SK-N-DZ (cell line): ENCODE data around the gene PRDM8.
A peak's percentile ranks its signal among the peaks of the same experiment; 100 is the strongest.

Source experiments
- DNase-seq: peaks from one replicate; pipeline ENCODE4 v3.0.0-alpha.2; 2015; ENCODE audit warnings: low spot score

PRDM8 gene

GRCh38 chr4:80199947-80200346 is 2.6 kb downstream of the PRDM8 start:
- no peak for DNase-seq

DNA sequence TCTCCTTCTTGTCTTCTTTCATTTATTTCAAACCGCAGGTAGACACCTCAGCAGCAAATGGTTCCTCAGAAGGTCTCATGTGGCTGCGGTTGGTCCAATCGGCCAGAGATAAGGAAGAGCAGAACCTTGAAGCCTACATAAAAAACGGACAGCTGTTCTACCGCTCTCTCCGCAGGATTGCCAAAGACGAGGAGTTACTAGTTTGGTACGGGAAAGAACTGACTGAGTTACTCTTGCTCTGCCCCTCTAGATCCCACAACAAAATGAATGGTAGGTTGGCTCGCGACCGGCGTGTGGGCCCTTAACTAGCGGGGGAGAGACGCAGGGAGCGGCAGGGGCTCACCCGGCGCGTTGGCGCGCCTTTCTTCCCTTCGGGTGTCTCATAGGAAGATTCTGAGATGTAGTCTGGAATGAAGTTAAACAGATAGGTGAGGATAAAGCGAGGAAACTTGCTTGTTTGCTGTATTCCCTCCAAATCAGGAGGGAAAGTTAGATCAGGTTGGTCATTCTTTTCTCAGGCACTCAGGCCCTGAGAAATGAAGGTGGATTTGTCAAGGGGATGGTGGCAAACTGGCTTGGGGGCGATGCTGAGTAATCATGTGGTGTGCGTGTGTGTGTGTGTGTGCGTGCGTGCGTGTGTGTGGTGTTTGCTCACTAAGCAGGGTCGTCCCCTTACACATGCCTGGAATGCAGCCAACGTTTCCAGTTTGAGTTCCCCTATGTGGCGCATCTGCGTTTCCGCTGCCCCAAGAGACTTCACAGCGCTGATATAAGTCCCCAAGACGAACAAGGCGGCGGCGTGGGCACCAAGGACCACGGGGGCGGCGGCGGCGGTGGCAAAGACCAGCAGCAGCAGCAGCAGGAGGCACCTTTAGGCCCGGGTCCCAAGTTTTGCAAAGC is 4.2 kb downstream of the PRDM8 start:
- DNase-seq, result no peak

- DNase-seq, result no peak
Measured at GRCh38 chr4:80202190-80202711, 4.9 kb downstream of the PRDM8 start.

DNA sequence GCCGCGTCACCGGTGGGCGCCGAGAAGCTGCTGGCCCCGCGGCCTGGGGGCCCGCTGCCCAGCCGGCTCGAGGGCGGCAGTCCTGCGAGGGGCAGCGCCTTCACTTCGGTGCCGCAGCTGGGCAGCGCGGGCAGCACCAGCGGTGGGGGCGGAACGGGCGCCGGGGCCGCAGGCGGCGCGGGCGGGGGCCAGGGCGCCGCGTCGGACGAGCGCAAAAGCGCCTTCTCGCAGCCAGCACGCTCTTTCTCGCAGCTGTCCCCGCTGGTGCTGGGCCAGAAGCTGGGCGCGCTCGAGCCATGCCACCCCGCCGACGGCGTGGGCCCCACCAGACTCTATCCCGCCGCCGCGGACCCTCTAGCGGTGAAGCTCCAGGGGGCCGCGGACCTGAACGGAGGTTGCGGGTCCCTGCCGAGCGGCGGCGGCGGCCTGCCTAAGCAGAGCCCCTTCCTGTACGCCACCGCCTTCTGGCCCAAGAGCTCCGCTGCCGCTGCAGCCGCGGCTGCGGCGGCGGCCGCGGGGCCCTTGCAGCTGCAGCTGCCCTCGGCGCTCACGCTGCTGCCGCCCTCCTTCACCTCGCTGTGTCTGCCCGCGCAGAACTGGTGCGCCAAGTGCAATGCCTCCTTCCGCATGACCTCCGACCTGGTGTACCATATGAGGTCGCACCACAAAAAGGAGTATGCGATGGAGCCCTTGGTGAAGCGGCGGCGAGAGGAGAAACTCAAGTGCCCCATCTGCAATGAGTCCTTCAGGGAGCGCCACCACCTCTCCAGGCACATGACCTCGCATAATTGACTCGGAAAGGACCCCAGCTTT is 5.6 kb downstream of the PRDM8 start:
- no peak for DNase-seq

- DNase-seq, result no peak
Measured at GRCh38 chr4:80204433-80205011, 7.2 kb downstream of the PRDM8 start.

GRCh38 chr4:80206111-80206510 is 8.8 kb downstream of the PRDM8 start:
- no peak for DNase-seq

GRCh38 chr4:80206521-80207171 is 9.3 kb downstream of the PRDM8 start:
- DNase-seq, result no peak

DNA sequence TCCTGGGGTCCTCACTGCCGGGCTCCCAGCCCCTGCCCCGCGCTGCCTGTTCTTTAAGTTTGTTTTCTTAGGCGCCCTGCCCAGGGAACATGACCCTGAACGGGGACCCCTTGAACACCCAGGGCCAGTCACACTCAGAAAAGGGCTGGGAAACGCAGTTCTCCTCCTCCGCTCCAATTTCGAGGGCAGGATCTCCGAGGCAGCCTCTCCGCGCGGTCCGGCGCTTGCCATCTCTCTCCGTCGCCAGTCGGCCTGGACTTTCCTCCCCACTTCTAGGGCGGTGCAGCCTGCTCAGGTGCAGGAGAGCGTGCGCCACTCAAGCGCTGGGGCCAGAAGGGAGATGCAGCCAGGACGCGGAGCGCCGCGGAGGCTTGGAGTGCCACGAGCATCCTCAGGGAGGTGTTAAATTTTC is 9.9 kb downstream of the PRDM8 start:
- DNase-seq, result no peak

GRCh38 chr4:80207664-80208063 is 10.4 kb downstream of the PRDM8 start:
- DNase-seq, result no peak

DNA sequence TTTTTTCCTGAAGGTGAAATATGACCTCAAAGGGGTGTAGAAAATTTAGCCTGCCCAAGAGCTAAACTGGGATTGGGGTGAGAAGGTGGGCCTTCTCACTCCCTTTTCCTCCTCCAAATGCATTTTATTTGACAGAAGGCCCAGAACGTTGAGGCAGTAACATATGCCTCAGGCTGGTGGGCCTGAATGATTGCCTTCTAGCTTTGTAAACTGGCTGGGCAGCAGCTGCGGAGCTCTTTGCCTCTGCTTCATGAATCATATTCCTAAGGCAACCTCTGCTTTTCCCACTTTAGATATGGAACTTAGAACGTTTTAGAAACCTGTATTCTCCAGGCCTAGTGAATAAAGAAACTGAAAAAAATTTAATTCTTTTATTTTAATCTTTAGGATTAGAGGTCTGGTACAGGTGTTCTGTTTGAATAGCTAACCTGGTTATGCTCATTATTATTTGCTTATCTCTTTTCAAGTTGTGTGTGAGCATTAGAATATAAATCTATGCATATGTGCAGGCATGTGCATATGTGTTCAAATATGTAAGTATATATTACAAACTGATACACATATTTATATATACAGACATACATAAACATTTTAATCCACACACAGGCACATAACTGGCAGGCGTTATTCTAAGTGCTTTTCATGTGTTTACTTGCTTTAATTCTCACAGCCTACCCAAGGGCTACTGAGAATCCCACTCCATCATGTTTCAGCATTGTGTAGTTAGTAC is 11.5 kb downstream of the PRDM8 start:
- DNase-seq, result no peak

GRCh38 chr4:80209340-80209701 is 12.0 kb downstream of the PRDM8 start:
- DNase-seq, result no peak

DNA sequence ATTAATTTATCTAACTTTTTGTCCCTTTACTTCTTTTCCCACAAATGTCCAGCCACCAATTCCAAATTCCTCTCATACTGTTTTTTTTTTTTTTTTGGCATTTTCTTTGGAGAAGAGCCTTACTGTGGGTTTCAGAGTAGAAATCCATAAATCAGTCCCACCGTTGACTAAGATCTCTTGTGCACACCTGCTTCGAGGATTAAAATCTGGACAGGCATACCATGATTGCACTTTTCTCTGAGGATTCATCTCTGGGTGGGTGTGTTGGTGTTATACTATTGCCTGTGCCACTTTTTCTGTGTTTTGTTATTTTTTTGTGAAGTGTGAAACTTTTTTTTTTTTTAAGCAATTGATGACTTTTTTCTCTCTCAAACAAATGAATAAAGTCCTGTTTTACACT is 13.2 kb downstream of the PRDM8 start:
- no peak for DNase-seq

DNA sequence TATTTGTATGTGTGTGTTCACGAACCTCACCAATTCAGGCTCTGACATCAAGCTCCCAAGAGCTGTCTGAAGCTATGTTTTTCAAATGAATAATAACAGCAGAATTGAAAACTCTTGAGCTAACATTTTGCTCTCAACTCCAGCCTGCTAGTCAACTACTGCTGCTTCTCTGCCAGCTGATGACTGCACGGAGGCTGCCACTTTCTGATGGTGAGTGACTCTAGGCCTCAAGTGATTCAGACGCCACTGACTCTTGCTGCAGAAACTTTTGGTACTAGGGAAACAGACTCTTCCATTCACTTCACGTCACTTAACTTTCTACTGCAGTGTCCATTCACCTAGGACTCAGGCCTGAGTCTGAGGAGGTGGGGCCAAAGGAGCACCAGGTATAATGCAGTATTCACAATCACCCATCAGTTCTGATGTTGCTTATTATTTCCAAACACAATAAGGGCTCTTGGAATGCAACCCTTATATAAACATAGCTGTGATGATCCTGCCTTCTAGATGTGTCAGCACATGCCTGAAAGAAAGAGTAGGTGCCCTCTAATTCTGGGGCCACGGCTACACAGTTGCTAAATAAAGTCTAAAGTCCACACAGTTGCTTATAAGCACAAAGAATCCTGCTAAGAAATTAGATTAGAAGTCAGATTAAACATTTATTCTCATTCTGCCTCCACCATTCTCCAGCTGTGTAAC is 16.0 kb downstream of the PRDM8 start:
- DNase-seq, result no peak

DNA sequence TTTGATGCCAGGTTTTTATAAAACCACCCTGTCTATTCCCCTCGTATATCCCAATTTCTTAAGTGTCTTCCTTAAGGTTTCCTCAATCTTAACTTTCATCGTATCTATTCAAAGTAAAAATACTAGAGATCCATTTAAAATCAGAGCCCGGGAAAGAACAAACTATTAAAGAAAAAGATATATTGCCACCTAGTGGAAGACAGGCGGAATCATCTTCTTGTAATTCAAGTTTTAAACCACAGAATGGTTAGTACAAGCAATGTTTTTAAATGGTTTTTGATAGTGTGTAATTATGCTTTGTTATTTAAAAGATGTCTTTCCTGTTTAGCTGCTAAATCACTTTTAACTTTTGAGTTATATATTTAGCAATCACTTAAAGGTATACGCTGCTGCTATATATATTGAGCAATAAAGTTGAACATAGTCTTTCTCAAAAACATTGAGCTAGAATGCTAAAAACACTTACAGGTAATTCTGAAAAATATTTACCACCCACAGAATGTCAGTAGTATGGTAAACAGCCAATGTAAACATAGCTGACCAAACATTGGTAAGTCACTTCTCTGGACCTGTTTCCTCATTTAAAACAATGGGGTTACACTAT is 18.2 kb downstream of the PRDM8 start:
- DNase-seq, result peak; percentile 36

DNA sequence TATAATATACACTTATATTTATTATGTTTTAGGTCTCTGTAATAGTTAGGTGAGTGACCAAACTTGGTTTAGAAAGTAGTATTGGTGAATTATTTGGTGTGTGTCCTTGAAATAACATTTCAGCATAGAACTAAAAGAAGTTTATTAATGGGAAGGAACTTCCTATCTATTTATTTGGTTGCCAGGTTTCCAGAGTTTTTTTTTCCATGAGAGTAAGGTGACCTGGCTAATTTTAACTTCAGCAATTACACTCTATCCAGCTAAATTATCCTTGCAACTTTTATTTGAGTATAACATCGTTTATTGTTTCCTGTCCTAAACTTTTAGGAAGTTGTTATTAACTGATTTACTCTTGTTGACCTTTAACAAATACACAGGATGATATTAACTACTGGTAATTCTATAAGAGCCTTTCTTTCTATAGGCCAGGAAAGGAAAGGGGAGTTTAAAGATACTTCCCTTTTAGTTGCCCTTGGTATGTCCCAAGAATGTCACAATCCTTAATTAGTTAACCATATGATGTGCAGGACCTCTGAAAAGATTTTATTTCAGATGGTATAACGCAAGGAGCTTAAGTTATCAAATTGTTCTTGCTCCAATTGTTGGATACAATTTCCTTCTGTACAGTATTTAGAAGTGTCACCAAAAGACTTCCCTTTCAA is 18.9 kb downstream of the PRDM8 start:
- DNase-seq, result no peak

DNA sequence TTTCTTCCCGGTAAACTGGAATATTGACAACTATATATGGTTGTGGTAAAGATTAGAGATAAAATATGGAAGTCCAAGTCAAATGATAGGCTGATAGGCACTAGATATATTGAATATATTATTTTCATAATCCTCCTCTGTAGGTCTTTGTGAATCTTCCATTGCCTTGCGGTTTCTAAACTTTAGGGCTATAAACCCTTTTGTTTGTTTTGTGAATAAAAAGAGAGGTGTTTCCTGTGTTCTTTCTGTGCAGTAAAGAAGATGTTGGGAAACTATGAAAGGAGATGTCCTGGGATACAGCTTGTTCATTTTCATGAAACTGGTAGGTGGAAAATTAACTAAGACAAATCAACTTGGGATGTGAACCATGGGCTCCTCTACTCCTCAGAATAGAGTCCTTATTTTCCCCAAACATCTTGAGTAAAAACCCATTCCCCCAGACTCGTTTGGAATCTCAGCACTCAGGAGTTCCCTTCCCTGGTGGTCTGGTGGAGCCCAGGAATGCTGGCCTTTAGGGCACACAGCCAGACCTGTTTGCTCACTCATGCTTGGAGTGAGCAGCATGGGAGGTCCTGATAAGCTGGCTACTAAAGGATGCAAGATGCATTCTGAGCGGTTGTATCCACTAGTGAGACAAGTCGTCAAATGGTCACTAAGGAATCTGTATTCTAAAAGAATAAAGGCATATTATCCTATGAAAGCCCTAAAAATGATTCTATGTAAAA is 22.2 kb downstream of the PRDM8 start:
- peak; percentile 29 for DNase-seq

GRCh38 chr4:80220711-80221110 is 23.4 kb downstream of the PRDM8 start:
- peak; percentile 74 for DNase-seq

DNA sequence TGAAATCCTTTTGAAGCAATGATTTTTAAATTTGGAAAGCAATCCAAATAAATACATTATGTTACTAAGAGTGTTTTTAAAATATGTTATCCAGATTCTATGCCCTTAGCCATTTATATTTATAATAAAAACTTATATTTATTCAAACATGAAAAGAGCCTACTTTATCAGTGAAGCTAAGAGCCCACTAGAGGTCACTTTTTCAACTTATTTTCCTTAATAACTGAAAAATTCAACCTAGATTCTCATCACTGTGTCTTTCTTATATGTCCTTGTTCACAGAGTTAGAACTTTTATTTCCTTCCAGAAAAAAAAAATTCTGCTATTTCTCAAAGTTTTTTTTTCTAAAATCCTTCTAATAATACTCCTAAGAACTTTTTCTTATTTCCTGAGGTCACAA is 23.9 kb downstream of the PRDM8 start:
- no peak for DNase-seq

DNA sequence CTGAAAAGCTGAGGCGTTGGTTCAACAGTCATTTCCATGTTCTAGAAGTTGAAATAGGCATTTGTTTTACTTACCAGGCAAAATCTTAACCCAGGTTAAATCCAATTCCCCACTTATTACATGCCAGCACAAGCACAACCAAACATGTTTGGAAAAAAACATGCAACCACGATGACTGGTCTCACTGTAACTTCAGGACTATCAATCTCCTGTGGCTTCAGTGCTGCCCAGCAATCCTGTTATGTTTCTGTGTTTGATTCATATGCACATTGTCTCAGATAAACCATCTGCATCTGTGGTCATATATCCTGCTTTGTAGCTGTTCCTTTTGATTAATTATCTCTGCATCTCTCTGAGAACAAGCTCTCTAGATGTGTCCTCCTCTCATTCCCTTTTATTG is 28.3 kb downstream of the PRDM8 start:
- no peak for DNase-seq
